ENCODE data around the gene VIL1. TPM values are rescaled to one million over a fixed set of nuclear protein-coding genes. Genes with fewer than 3 reads are reported as not detected.

The VIL1 gene
- total and polyA plus RNA-seq, 2 of the 13 experiments (the other 11 are each of a cell fraction or from before 2014, with no cell fraction given) = 287 to 301 TPM

GRCh38 chr2:218400167-218400929 is 18.6 kb upstream of the VIL1 start (continued):
- TF ChIP-seq RERE (CRISPR knock-in tag; IDR thresholded peaks at IDR 0.05; ENCODE audit: low read depth) = 0 out of 2 replicates have a peak, but pooled peaks have one; percentile 5
- TF ChIP-seq HES4 (CRISPR knock-in tag; IDR thresholded peaks at IDR 0.05; ENCODE audit: borderline replicate concordance) = peak; percentile 61; the same call in 1 of the 2 replicates
- no peak for TF ChIP-seq ZNF710 (CRISPR knock-in tag; IDR thresholded peaks at IDR 0.05; ENCODE audit: borderline replicate concordance)
- TF ChIP-seq ZNF605 (CRISPR knock-in tag; IDR thresholded peaks at IDR 0.05) = 0 out of 2 replicates have a peak, but pooled peaks have one; percentile 43
- TF ChIP-seq, protein P1, sequence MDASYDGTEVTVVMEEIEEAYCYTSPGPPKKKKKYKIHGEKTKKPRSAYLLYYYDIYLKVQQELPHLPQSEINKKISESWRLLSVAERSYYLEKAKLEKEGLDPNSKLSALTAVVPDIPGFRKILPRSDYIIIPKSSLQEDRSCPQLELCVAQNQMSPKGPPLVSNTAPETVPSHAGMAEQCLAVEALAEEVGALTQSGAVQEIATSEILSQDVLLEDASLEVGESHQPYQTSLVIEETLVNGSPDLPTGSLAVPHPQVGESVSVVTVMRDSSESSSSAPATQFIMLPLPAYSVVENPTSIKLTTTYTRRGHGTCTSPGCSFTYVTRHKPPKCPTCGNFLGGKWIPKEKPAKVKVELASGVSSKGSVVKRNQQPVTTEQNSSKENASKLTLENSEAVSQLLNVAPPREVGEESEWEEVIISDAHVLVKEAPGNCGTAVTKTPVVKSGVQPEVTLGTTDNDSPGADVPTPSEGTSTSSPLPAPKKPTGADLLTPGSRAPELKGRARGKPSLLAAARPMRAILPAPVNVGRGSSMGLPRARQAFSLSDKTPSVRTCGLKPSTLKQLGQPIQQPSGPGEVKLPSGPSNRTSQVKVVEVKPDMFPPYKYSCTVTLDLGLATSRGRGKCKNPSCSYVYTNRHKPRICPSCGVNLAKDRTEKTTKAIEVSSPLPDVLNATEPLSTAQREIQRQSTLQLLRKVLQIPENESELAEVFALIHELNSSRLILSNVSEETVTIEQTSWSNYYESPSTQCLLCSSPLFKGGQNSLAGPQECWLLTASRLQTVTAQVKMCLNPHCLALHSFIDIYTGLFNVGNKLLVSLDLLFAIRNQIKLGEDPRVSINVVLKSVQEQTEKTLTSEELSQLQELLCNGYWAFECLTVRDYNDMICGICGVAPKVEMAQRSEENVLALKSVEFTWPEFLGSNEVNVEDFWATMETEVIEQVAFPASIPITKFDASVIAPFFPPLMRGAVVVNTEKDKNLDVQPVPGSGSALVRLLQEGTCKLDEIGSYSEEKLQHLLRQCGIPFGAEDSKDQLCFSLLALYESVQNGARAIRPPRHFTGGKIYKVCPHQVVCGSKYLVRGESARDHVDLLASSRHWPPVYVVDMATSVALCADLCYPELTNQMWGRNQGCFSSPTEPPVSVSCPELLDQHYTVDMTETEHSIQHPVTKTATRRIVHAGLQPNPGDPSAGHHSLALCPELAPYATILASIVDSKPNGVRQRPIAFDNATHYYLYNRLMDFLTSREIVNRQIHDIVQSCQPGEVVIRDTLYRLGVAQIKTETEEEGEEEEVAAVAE (CRISPR knock-in tag; IDR thresholded peaks at IDR 0.05; ENCODE audit: borderline replicate concordance) = 0 out of 2 replicates have a peak, but pooled peaks have one; percentile 14
- TF ChIP-seq ZNF589 (CRISPR knock-in tag; conservative IDR thresholded peaks at IDR 0.05) = peak; percentile 54
- TF ChIP-seq RARG (CRISPR knock-in tag; IDR thresholded peaks at IDR 0.05; ENCODE audit: low read depth) = no peak
- TF ChIP-seq ZNF709 (CRISPR knock-in tag; IDR thresholded peaks at IDR 0.05) = peak; percentile 57
- TF ChIP-seq MYC (CRISPR knock-in tag; IDR thresholded peaks at IDR 0.05; ENCODE audit: borderline replicate concordance) = 0 out of 2 replicates have a peak, but pooled peaks have one; percentile 5
- no peak for TF ChIP-seq FOXA1 (IDR thresholded peaks at IDR 0.05)
- no peak for TF ChIP-seq FOXA1 (CRISPR knock-in tag; IDR thresholded peaks at IDR 0.05)
- TF ChIP-seq ZSCAN20 (CRISPR knock-in tag; IDR thresholded peaks at IDR 0.05; ENCODE audit: borderline replicate concordance) = 0 out of 2 replicates have a peak, but pooled peaks have one; percentile 27
- TF ChIP-seq ASH2L (IDR thresholded peaks at IDR 0.05; ENCODE audit: insufficient read length, low read depth, low read length) = peak; percentile 53
- peak; percentile 34; the same call in 1 of the 2 replicates for TF ChIP-seq ZNF205 (CRISPR knock-in tag; IDR thresholded peaks at IDR 0.05)
- TF ChIP-seq MXD1 (CRISPR knock-in tag; IDR thresholded peaks at IDR 0.05) = peak; percentile 83
- TF ChIP-seq ZNF121 (CRISPR knock-in tag; IDR thresholded peaks at IDR 0.05) = 0 out of 2 replicates have a peak, but pooled peaks have one; percentile 25

Measured in HepG2 (cell line).